Measurements from ENCODE around the gene FBXW8.
A peak's percentile ranks its signal among the peaks of the same experiment; 100 is the strongest.
"Not testable (repeated sequence)": the region's sequence is repeated elsewhere in the genome, so short reads cannot be mapped to it uniquely, and the experiment has no call there.

FBXW8 gene

DNA sequence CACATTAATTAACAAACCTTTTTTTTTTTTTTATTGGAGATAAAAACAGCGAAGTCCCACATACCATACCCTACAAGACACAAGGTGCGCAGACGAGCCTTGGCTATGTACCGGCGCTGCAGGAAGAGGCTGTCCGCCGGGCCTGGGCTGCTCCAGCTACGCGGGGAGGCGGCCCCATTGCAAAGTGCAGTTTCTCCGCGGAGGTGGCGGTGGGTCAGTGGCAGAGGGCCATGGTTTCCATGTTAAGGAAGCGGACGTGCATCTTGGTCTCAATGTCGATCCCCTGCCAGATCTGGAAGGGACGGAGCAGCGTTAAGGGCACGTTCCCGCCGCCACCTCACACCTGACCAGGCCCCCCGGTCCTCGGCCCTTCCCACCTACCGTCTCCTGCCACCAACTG lies 128.2 kb downstream of the FBXW8 start:
- no peak for DNase-seq (ENCODE audit: low spot score)

GRCh38 chr12:117039891-117040309 lies 129.2 kb downstream of the FBXW8 start:
- no peak for DNase-seq (ENCODE audit: low spot score)

DNA sequence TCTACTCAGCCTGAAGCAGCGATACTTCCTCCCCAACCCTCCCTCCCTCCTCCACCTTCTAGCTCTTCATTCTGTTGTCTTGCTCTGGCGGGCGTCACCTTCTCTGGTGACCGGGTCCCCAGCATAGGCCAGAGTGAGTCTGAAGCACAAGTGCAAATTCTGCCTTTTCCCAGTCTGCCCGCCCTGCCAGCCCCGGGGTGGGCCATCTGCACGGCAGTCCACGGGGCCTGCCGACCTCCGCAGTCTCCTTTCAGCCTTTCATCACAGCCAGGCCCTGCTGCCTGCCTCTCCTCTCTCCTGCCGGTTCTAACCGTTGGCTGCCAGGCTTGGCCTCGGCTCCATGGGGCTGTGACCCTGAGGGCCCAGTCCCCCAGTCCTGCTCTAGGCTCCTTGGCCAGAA lies 129.7 kb downstream of the FBXW8 start:
- no peak for DNase-seq (ENCODE audit: low spot score)

GRCh38 chr12:117041798-117042170 lies 131.0 kb downstream of the FBXW8 start:
- no peak for DNase-seq (ENCODE audit: low spot score)

DNA sequence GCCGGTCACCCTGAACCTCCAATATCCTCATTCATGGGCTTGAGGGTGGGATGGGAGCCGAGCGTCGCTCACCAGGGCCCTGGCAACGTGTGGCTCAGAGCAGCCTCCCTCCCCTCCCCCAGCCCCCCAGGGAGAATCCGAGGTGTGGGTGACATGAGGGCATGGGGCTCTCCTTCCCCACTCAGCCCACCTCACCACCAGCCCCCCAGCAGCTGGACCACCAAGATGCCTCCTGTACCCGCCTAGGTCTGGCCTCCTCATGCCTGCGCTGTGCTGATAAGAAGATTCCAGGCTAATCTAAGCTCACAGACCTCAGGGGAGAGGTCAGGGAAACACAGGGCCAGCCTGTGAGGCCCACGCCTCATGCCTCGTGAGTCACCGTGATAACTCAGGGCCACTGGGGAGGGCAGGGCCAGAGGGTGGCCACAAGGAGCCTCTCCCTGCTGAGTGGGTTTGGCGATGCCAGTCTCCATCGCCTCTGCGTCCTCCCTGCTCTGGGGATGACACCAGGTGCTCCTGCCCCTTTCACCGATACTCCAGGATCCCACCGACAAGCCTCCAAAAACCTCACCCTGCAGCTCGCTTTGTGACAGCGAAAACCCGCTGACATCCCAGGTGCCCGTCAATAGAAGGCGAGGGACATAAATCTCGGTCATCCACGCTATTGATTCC lies 131.6 kb downstream of the FBXW8 start:
- DNase-seq (ENCODE audit: low spot score): no peak

- DNase-seq (ENCODE audit: low spot score): no peak
These were observed 132.1 kb downstream of the FBXW8 start for GRCh38 chr12:117042862-117043261.

- DNase-seq (ENCODE audit: low spot score): no peak
These were observed 133.6 kb downstream of the FBXW8 start for GRCh38 chr12:117044311-117044710.

GRCh38 chr12:117044790-117045159 lies 134.0 kb downstream of the FBXW8 start:
- no peak for DNase-seq (ENCODE audit: low spot score)

DNA sequence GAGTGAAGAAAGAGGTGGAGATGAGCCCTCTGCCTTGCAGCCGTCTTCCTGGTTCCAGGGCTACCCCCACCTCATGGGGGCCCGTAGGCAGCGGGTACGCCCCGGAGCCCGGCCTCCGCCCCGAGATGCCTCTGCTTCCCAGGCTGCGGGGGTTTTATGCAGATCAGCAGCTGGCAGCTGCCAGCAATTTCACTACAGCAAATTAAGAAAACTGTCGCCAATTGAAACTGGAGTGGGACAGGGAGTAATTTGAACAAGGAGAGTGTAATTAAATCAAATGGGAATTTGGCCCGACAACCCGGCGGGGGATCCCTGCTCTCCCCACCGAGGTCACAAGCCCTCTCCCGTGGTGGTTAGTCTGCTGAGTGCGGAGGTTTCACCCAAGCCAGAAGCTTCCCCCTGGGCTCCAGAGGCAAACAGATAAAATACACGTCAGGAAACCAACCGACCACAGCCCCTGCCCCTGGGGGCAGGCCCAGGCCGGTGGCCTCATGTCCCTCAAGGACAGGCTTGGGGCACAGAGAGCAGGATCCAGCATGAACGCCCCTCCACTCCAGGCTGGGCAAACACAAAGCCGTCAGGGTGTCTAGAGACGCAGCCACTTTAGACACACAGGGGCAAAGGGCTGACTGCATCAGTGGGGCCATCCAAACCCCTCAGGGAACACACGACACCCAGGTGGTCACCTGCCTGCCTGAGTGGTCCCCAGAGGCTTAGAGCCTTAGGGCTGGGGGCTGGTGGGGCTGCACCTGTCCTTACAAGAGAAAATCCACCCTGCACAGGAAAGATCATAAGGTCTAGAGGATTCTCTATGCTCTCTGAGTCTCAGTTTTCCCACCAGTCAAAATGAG lies 134.6 kb downstream of the FBXW8 start:
- no peak for DNase-seq (ENCODE audit: low spot score)

DNA sequence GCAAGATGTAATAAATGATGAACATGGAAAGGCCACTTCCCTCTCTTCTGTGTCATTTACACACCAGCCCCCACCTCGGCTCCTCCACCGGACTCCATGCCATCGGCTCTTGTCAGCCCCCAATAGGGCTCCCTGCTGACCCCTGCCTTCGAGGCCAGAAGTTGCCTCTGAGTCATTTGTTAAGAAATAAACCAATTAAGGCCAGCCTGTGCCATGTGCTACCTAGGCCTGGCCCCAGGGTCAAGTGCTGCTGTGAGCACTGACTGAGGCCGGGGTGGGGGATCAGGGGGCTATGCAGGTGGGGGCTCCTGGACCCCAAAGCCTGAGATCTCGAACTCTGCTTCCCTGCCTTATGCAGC lies 135.2 kb downstream of the FBXW8 start:
- DNase-seq (ENCODE audit: low spot score): no peak

DNA sequence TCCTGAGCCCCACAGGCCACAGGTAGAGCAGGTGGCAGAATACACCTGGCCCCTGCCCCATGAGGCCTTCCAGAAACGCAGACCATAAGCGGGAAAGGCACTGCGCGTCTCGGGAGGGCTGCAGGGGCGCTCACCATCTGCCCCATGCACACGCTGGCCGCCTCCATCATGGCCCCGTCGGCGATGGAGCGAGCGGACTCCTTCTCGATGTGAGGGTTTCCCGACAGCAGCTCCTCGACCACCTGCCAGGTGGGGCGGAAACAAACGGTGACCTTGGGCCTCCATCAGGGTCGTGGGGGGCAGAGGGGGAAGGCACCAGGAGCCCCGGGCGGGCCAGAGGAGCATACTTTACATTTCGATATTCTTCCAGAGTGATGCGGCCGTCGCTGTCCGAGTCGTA lies 135.7 kb downstream of the FBXW8 start:
- DNase-seq (ENCODE audit: low spot score): no peak

DNA sequence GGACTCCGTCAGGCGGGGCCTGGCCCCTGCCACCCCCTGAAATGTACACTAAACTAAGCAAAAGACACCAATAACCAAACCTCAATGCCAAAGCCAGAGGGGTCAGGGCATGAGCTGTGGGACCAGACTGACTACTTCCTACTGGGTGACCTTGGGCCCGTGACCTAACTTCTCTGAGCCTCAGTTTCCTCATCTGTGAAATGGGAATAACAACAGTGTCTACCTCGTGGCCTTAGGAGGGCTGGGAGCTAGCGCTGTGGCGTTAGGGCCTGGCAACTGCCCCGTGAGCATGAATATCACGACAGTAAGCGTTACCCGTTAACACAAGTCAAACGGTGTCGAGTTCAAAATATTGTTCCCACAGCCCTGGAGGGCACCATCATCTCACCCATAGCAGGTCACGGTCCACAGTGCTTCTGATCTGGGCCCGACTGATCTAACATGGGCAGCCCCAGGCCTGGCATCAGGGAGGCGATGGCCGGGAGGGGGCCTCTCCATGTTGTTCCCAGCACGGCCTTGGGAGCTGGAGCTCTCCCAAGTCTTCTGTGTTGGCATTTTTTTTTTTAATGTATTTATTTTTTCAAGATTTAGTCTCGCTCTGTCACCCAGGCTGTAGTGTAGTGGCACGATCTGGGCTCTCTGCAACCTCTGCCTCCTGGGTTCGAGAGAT lies 136.2 kb downstream of the FBXW8 start:
- no peak for DNase-seq (ENCODE audit: low spot score)

DNA sequence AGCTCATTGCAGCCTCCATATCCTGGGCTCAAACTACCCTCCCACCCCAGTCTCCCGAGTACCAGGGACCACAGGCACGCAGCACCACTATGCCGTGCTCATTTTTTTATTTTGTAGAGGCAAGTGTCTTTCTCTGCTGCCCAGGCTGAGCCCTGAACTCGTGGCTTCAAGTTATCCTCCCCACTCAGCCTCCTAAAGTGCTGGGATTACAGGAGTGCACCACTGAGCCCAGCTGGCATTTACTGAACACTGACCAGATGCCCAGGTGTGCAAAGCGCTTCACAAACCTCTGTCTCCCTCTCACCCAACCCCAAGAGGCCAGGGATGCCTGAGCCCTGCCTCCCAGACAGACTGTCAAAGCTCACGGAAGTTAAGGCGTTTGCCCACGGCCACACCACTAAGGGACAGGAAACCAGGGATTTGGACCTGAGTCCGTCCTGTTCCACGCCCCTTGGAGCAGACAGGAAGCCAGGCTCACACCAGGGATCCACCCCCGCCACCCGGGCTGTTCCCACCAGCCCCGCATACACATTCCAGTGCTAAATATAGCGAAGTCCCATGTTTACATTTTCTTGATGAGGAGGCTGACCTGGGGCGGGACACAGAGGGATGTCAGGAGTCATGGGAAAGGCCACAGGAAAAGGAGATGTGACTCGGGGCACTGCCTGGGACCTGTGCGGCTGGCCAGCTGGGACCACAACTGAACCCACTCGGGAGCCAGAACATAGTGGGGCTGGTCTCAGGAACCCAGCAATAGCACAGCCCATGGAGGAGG lies 137.2 kb downstream of the FBXW8 start:
- no peak for DNase-seq (ENCODE audit: low spot score)

- DNase-seq (ENCODE audit: low spot score): no peak
These were observed 137.8 kb downstream of the FBXW8 start for GRCh38 chr12:117048585-117048904.

GRCh38 chr12:117049295-117049694 lies 138.5 kb downstream of the FBXW8 start:
- DNase-seq (ENCODE audit: low spot score): no peak

- DNase-seq (ENCODE audit: low spot score): no peak
These were observed 139.3 kb downstream of the FBXW8 start for GRCh38 chr12:117050060-117050459.

DNA sequence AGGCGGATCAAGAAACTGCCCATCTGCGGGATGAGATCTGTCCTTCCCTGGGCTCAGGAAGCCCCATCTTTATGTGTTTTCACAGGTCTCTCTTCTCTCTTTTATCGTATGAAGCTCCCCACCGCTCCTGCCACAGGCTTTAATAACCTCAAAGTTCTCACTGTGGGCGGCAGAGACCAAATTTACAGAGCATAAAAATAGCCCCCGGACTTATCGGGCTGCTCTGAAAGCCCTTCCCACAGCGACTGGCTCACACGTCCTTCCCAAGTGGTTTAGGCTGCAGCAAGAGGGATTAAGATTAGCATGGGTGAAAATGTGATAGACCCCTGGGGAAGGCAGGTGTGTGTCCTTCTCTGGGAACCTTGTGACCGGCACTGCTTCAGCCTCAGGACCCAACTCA lies 140.6 kb downstream of the FBXW8 start:
- DNase-seq (ENCODE audit: low spot score): peak; percentile 21

DNA sequence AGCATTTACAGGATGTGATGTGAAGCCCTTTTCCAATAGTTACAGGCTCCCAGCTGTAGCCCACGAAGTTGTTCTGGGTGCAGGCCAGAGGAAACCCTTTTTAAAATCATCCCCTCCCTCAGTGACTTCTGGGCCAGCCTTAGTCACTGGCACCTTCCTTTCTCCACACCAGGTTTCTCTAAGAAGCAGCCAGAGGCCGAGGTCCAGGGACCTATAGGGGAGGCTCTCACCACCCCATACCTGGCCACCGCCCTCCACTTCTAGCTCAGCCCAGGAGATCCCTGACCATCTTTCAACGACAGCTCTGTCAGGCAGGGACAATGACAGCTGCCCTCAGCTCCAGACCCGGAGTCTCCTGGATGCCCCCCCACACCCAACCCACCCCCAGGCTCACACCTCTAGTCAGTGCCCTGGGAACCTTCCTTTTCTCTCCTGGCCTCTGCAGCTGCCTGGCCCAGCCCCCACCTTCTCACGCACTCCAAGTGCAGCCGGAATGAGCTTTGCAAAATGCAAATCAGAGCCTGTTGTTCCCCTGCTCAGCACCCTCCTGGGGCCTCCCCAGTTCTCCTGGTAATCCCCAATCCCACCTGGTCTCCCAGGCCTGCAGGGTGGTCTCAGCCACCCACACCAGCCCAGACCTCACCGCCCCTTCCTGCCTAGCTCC lies 141.8 kb downstream of the FBXW8 start:
- DNase-seq (ENCODE audit: low spot score): peak; percentile 49

DNA sequence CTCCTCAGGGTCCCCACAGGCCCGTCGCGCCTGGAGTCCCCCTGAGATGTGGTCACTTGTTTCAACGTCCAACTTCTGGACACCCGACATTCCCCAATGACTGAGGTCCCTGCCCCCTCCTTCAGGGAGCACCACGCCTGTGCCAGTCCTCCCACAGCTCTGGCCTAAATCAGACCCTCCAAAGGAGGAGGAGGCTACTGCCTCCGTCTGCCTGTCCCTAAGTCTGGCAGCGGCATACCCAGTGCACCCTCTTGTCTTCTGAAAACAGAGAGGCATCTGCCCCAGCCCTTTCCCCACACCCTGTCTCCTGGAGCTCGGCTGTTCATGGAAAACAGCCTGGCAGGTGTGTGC lies 142.3 kb downstream of the FBXW8 start:
- DNase-seq (ENCODE audit: low spot score): no peak

DNA sequence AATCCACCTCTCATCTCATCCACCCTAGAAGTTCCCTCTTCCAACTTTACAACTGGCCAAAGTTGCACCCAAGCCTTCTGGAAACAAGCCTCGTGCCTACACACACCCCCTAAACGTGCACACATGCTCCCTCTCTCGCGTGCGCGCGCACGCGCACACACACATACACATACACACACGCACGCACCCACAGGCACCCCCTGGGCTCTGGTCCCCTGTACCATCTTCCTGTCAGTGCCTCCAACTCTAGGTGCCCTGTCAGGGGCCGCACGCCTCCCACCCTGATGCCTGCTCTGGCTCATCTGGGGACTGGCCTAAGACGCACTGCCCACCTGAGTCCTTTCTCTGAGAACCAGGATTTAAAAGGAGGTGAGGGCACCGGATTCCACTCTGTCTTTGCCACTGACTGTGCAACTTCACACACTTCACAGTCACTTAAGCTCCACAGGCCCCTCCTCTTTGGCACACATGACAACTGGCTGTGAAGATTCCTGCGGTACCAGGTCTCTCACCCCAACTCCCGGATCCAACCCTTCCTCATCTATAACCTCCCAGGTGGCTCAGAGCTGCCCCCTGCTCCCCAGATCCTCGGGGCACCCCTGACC lies 142.9 kb downstream of the FBXW8 start:
- DNase-seq (ENCODE audit: low spot score): no peak

GRCh38 chr12:117054279-117054678 lies 143.5 kb downstream of the FBXW8 start:
- DNase-seq (ENCODE audit: low spot score): no peak

DNA sequence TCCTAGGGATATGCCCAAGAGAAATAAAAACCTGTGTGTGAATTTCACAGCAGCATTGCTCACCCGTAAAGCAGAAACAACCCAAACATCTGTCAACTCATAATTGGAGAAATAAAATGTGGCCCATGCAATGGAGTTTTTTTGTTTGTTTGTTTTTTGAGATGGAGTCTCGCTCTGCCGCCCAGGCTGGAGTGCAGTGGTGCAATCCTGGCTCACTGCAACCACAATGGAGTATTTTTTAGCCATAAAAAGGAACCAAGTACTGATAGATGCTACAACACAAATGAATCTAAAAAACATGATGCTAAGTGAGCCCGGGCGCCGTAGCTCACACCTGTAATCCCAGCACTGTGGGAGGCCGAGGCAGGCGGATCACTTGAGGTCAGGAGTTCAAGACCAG lies 146.9 kb downstream of the FBXW8 start:
- DNase-seq (ENCODE audit: low spot score): not testable (repeated sequence)
